ENCODE measurements around the gene IFT122.

The IFT122 gene

GRCh38 chr3:129501630-129502029 lies 61.6 kb downstream of the IFT122 start:
- no peak for TF ChIP-seq RAD21 (IDR thresholded peaks at IDR 0.05; ENCODE audit: low read depth)
- TF ChIP-seq, protein P1, sequence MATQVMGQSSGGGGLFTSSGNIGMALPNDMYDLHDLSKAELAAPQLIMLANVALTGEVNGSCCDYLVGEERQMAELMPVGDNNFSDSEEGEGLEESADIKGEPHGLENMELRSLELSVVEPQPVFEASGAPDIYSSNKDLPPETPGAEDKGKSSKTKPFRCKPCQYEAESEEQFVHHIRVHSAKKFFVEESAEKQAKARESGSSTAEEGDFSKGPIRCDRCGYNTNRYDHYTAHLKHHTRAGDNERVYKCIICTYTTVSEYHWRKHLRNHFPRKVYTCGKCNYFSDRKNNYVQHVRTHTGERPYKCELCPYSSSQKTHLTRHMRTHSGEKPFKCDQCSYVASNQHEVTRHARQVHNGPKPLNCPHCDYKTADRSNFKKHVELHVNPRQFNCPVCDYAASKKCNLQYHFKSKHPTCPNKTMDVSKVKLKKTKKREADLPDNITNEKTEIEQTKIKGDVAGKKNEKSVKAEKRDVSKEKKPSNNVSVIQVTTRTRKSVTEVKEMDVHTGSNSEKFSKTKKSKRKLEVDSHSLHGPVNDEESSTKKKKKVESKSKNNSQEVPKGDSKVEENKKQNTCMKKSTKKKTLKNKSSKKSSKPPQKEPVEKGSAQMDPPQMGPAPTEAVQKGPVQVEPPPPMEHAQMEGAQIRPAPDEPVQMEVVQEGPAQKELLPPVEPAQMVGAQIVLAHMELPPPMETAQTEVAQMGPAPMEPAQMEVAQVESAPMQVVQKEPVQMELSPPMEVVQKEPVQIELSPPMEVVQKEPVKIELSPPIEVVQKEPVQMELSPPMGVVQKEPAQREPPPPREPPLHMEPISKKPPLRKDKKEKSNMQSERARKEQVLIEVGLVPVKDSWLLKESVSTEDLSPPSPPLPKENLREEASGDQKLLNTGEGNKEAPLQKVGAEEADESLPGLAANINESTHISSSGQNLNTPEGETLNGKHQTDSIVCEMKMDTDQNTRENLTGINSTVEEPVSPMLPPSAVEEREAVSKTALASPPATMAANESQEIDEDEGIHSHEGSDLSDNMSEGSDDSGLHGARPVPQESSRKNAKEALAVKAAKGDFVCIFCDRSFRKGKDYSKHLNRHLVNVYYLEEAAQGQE (IDR thresholded peaks at IDR 0.05; ENCODE audit: low read depth), result no peak
- no peak for TF ChIP-seq MAX (IDR thresholded peaks at IDR 0.05)
- TF ChIP-seq, protein P2, sequence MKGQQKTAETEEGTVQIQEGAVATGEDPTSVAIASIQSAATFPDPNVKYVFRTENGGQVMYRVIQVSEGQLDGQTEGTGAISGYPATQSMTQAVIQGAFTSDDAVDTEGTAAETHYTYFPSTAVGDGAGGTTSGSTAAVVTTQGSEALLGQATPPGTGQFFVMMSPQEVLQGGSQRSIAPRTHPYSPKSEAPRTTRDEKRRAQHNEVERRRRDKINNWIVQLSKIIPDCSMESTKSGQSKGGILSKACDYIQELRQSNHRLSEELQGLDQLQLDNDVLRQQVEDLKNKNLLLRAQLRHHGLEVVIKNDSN (IDR thresholded peaks at IDR 0.05), result no peak
- no peak for TF ChIP-seq TEAD4 (IDR thresholded peaks at IDR 0.05)
- TF ChIP-seq EGR1 (IDR thresholded peaks at IDR 0.05), result no peak
- TF ChIP-seq ZBTB7A (IDR thresholded peaks at IDR 0.05; ENCODE audit: low read depth), result no peak
- TF ChIP-seq TAF1 (IDR thresholded peaks at IDR 0.05; ENCODE audit: low read depth), result no peak
- no peak for TF ChIP-seq NFIC (IDR thresholded peaks at IDR 0.05)
- TF ChIP-seq FOXM1 (IDR thresholded peaks at IDR 0.05; ENCODE audit: borderline replicate concordance, low read depth), result no peak
- no peak for TF ChIP-seq CEBPB (IDR thresholded peaks at IDR 0.05)

GRCh38 chr3:129502641-129503408 lies 62.8 kb downstream of the IFT122 start:
- TF ChIP-seq FOXM1 (IDR thresholded peaks at IDR 0.05; ENCODE audit: borderline replicate concordance, low read depth), result no peak
- no peak for TF ChIP-seq MAX (IDR thresholded peaks at IDR 0.05)
- no peak for TF ChIP-seq ZBTB7A (IDR thresholded peaks at IDR 0.05; ENCODE audit: low read depth)
- no peak for TF ChIP-seq TEAD4 (IDR thresholded peaks at IDR 0.05)
- no peak for TF ChIP-seq YY1 (IDR thresholded peaks at IDR 0.05; ENCODE audit: low read depth)
- no peak for TF ChIP-seq TCF12 (IDR thresholded peaks at IDR 0.05; ENCODE audit: low read depth)
- no peak for TF ChIP-seq CREB1 (IDR thresholded peaks at IDR 0.05; ENCODE audit: low read depth)
- no peak for TF ChIP-seq CEBPB (IDR thresholded peaks at IDR 0.05)
- TF ChIP-seq, protein P2 (IDR thresholded peaks at IDR 0.05), result no peak
- TF ChIP-seq, protein P1 (IDR thresholded peaks at IDR 0.05; ENCODE audit: low read depth), result no peak

- TF ChIP-seq TAF1 (IDR thresholded peaks at IDR 0.05; ENCODE audit: low read depth), result no peak
Measured at GRCh38 chr3:129503471-129504291, 63.7 kb downstream of the IFT122 start.

- TF ChIP-seq, protein P2 (IDR thresholded peaks at IDR 0.05), result no peak
- TF ChIP-seq ZBTB7A (IDR thresholded peaks at IDR 0.05; ENCODE audit: low read depth), result no peak
- TF ChIP-seq TCF12 (IDR thresholded peaks at IDR 0.05; ENCODE audit: low read depth), result no peak
- no peak for TF ChIP-seq CREB1 (IDR thresholded peaks at IDR 0.05; ENCODE audit: low read depth)
- no peak for TF ChIP-seq EP300 (IDR thresholded peaks at IDR 0.05; ENCODE audit: borderline replicate concordance)
- TF ChIP-seq YY1 (IDR thresholded peaks at IDR 0.05; ENCODE audit: low read depth), result no peak
- TF ChIP-seq, protein P1 (IDR thresholded peaks at IDR 0.05; ENCODE audit: low read depth), result no peak
- TF ChIP-seq FOXM1 (IDR thresholded peaks at IDR 0.05; ENCODE audit: borderline replicate concordance, low read depth), result no peak
- TF ChIP-seq MAX (IDR thresholded peaks at IDR 0.05), result no peak
- no peak for TF ChIP-seq CEBPB (IDR thresholded peaks at IDR 0.05)
- TF ChIP-seq RAD21 (IDR thresholded peaks at IDR 0.05; ENCODE audit: low read depth), result no peak
- no peak for TF ChIP-seq TAF1 (IDR thresholded peaks at IDR 0.05; ENCODE audit: low read depth)
Measured at GRCh38 chr3:129504471-129505100, 64.6 kb downstream of the IFT122 start.

All from Ishikawa (cell line).